ENCODE measurements around the gene YIPF3. TPM values are rescaled to one million over a fixed set of nuclear protein-coding genes. Genes with fewer than 3 reads are reported as not detected.

Gene YIPF3
- total and polyA plus RNA-seq, 10 of the 15 experiments (the other 5 are each of a cell fraction or from before 2014, with no cell fraction given): 20.5 to 88.8 (median 44.7) TPM

GRCh38 chr6:43516697-43517504 lies at the start of gene YIPF3, which contains the start of gene POLR1C (continued):
- TF ChIP-seq NFYA (IDR thresholded peaks at IDR 0.05; ENCODE audit: borderline replicate concordance, low read depth, low read length) (no peak), JUNB (IDR thresholded peaks at IDR 0.05) (no peak), SMARCA5 (IDR thresholded peaks at IDR 0.05) (no peak; the same call in 1 of the 2 replicates), TCF3 (IDR thresholded peaks at IDR 0.05; ENCODE audit: borderline replicate concordance, insufficient read depth, low read depth, low read length) (0 out of 2 replicates have a peak, but pooled peaks have one; percentile 31), BCL11A (IDR thresholded peaks at IDR 0.05; ENCODE audit: low read depth, low read length) (no peak), ZNF207 (IDR thresholded peaks at IDR 0.05; ENCODE audit: borderline replicate concordance) (peak; percentile 91), ZNF384 (IDR thresholded peaks at IDR 0.05; ENCODE audit: borderline replicate concordance, low read depth, low read length) (no peak), EGR1 (IDR thresholded peaks at IDR 0.05; ENCODE audit: borderline replicate concordance in 1 of 2, low read depth in 2 of 2, low read length in 2 of 2) (peak; percentile 20 to 89), POLR2AphosphoS2 (IDR thresholded peaks at IDR 0.05; ENCODE audit: low read depth, low read length) (peak; percentile 89; the same call in 1 of the 2 replicates), CEBPZ (IDR thresholded peaks at IDR 0.05; ENCODE audit: low read depth, low read length) (no peak), TBL1XR1 (IDR thresholded peaks at IDR 0.05; ENCODE audit: low read depth, low read length) (peak; percentile 77; the same call in 1 of the 2 replicates), ZNF24 (IDR thresholded peaks at IDR 0.05) (no peak), HDGF (IDR thresholded peaks at IDR 0.05) (no peak), RAD51 (IDR thresholded peaks at IDR 0.05) (no peak), ZSCAN29 (IDR thresholded peaks at IDR 0.05) (no peak), BACH1 (IDR thresholded peaks at IDR 0.05; ENCODE audit: borderline replicate concordance) (peak; percentile 18), MTA2 (IDR thresholded peaks at IDR 0.05; ENCODE audit: low read depth) (no peak), NFYB (IDR thresholded peaks at IDR 0.05; ENCODE audit: insufficient read depth, low read depth, low read length) (no peak)
- TF ChIP-seq, protein P1, sequence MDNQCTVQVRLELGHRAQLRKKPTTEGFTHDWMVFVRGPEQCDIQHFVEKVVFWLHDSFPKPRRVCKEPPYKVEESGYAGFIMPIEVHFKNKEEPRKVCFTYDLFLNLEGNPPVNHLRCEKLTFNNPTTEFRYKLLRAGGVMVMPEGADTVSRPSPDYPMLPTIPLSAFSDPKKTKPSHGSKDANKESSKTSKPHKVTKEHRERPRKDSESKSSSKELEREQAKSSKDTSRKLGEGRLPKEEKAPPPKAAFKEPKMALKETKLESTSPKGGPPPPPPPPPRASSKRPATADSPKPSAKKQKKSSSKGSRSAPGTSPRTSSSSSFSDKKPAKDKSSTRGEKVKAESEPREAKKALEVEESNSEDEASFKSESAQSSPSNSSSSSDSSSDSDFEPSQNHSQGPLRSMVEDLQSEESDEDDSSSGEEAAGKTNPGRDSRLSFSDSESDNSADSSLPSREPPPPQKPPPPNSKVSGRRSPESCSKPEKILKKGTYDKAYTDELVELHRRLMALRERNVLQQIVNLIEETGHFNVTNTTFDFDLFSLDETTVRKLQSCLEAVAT (IDR thresholded peaks at IDR 0.05): no peak; the same call in 1 of the 2 replicates
- TF ChIP-seq, protein P2, sequence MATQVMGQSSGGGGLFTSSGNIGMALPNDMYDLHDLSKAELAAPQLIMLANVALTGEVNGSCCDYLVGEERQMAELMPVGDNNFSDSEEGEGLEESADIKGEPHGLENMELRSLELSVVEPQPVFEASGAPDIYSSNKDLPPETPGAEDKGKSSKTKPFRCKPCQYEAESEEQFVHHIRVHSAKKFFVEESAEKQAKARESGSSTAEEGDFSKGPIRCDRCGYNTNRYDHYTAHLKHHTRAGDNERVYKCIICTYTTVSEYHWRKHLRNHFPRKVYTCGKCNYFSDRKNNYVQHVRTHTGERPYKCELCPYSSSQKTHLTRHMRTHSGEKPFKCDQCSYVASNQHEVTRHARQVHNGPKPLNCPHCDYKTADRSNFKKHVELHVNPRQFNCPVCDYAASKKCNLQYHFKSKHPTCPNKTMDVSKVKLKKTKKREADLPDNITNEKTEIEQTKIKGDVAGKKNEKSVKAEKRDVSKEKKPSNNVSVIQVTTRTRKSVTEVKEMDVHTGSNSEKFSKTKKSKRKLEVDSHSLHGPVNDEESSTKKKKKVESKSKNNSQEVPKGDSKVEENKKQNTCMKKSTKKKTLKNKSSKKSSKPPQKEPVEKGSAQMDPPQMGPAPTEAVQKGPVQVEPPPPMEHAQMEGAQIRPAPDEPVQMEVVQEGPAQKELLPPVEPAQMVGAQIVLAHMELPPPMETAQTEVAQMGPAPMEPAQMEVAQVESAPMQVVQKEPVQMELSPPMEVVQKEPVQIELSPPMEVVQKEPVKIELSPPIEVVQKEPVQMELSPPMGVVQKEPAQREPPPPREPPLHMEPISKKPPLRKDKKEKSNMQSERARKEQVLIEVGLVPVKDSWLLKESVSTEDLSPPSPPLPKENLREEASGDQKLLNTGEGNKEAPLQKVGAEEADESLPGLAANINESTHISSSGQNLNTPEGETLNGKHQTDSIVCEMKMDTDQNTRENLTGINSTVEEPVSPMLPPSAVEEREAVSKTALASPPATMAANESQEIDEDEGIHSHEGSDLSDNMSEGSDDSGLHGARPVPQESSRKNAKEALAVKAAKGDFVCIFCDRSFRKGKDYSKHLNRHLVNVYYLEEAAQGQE (IDR thresholded peaks at IDR 0.05; ENCODE audit: low read depth, low read length): no peak

Measured in GM12878 (cell line).